GM18861 (cell line): ENCODE measurements around the gene LRRFIP1.
"Not testable (repeated sequence)": the region's sequence is repeated elsewhere in the genome, so short reads cannot be mapped to it uniquely, and the experiment has no call there.

Source experiments
- ATAC-seq: cut with Tn5 transposase; IDR thresholded peaks from one replicate; pipeline ENCODE4 v1.9.1; 2021; ENCODE audit not compliant: unreplicated experiment

LRRFIP1 gene

GRCh38 chr2:237763812-237764211 lies 136.4 kb downstream of the LRRFIP1 start:
- no peak for ATAC-seq

GRCh38 chr2:237765122-237765521 lies 137.7 kb downstream of the LRRFIP1 start:
- ATAC-seq = not testable (repeated sequence)

- ATAC-seq = no peak
These were observed 138.5 kb downstream of the LRRFIP1 start for GRCh38 chr2:237765875-237766274.

GRCh38 chr2:237766340-237766739 lies 139.0 kb downstream of the LRRFIP1 start:
- no peak for ATAC-seq

- no peak for ATAC-seq
These were observed 145.1 kb downstream of the LRRFIP1 start for GRCh38 chr2:237772513-237772912.

GRCh38 chr2:237773826-237774225 lies 146.4 kb downstream of the LRRFIP1 start:
- ATAC-seq = no peak

GRCh38 chr2:237774811-237775553 lies 147.6 kb downstream of the LRRFIP1 start:
- ATAC-seq = no peak

GRCh38 chr2:237779521-237779920 lies 152.1 kb downstream of the LRRFIP1 start:
- ATAC-seq = no peak

- ATAC-seq = no peak
These were observed 154.8 kb downstream of the LRRFIP1 start for GRCh38 chr2:237782181-237782580.

GRCh38 chr2:237783678-237784077 lies 156.3 kb downstream of the LRRFIP1 start:
- ATAC-seq = not testable (repeated sequence)

GRCh38 chr2:237786936-237787335 lies 159.5 kb downstream of the LRRFIP1 start:
- ATAC-seq = no peak

- ATAC-seq = no peak
These were observed 163.0 kb downstream of the LRRFIP1 start for GRCh38 chr2:237790353-237790752.

GRCh38 chr2:237791977-237792727 lies 164.8 kb downstream of the LRRFIP1 start:
- no peak for ATAC-seq

- ATAC-seq = no peak
These were observed 169.9 kb downstream of the LRRFIP1 start for GRCh38 chr2:237797253-237797652.

- no peak for ATAC-seq
These were observed 171.1 kb downstream of the LRRFIP1 start, which contains the start of gene RBM44 for GRCh38 chr2:237798236-237799059. TSS of gene RBM44 (plus strand) at chr2:237798779. CDS start at chr2:237813610, 14,831 bp downstream.

- ATAC-seq = no peak
These were observed 171.7 kb downstream of the LRRFIP1 start for GRCh38 chr2:237799060-237799428.

GRCh38 chr2:237801466-237801865 lies 174.1 kb downstream of the LRRFIP1 start:
- ATAC-seq = no peak

GRCh38 chr2:237806334-237806733 lies 178.9 kb downstream of the LRRFIP1 start:
- ATAC-seq = no peak

- no peak for ATAC-seq
These were observed 188.2 kb downstream of the LRRFIP1 start for GRCh38 chr2:237815637-237816036.

GRCh38 chr2:237816531-237816930 lies 189.1 kb downstream of the LRRFIP1 start:
- no peak for ATAC-seq

GRCh38 chr2:237818066-237818473 lies 190.7 kb downstream of the LRRFIP1 start:
- ATAC-seq = no peak
